ENCODE data around the gene RBM48. TPM values are rescaled to one million over a fixed set of nuclear protein-coding genes. Genes with fewer than 3 reads are reported as not detected.

RBM48 gene
- total and polyA plus RNA-seq, 9 of the 15 experiments (the other 6 are each of a cell fraction or from before 2014, with no cell fraction given): 9.9 to 35.1 (median 16.3) TPM

DNA sequence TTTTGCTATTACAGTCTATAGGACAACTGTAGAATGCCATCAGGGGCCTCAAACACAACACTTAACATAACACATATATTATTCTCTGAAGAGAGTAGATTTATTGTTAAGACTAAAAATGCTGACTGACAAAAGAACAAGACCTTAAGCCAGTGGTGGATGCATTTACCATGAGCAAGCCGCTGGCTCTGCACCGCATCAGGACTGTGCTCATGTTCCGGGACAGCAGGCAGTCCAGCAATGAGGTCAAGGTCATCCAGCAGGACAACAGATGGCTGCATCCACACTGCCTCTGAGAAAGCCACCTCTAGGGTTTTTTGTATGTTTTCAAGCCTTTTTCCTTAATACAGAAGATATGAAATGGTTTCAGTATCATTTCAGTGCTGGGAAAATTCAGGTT lies 24.0 kb upstream of the RBM48 start:
- Histone ChIP-seq H4K20me1 (replicated peaks; ENCODE audit: control insufficient read depth, insufficient read depth, low read length) (no peaks in the 10 kb centered on the region), H3K9me1 (ENCODE audit: control insufficient read depth, insufficient read depth, low read length) (no peaks in the 10 kb centered on the region), H3K9me3 (replicated peaks; ENCODE audit: control insufficient read depth, insufficient read depth, low read depth, low read length) (no peaks in the 10 kb centered on the region), H3K4me2 (ENCODE audit: insufficient read depth, low read length) (no peak overlapping the region), H3K27me3 (ENCODE audit: control insufficient read depth in 2 of 2, insufficient read depth in 2 of 2, low read length in 2 of 2) (no peaks in the 10 kb centered on the region), H3K9ac (ENCODE audit: insufficient read depth in 1 of 2, low read depth in 2 of 2, low read length in 2 of 2) (no peak overlapping the region), H3K4me3 (no peak overlapping the region), H3K27ac (ENCODE audit: extremely low read depth, low read depth, low read length) (no peak overlapping the region), H3K79me2 (ENCODE audit: control insufficient read depth, insufficient read depth, low read length) (no peaks in the 10 kb centered on the region), H2AFZ (ENCODE audit: low read depth, low read length) (no peak overlapping the region), H3K4me1 (replicated peaks in 1 of 2; ENCODE audit: control insufficient read depth in 2 of 2, insufficient read depth in 2 of 2, low read length in 2 of 2) (no peaks in the 10 kb centered on the region), H3K36me3 (ENCODE audit: control insufficient read depth, insufficient read depth, low read length) (peaks cover 13% of the 10 kb centered on the region; the same call in 1 of the 3 replicates)
- 78% methylated on average over 3 of the region's 3 CpGs for WGBS (ENCODE audit: insufficient coverage, low coverage, missing lambda C conversion rate)
- intact Hi-C loops (cut with micrococcal nuclease): no loop called here
- in situ Hi-C loops (cut with MboI): no loop called here
- ChIA-PET POLR2A (no interaction called here), CTCF (ENCODE audit: low intra/inter-chr PET ratio) (no interaction called here)
- no TSS peak for BruUV-seq (replicated peaks)
- ATAC-seq (0 out of 3 replicates have a peak, but pooled peaks have one; percentile 42), DNase-seq (ENCODE audit: extremely low read depth in 1 of 4, low spot score in 3 of 4) (no peak), FAIRE-seq (no peak)
- no peak for TF ChIP-seq CBFA2T3 (IDR thresholded peaks at IDR 0.05)
- no peak for TF ChIP-seq ARID2 (IDR thresholded peaks at IDR 0.05)
- no peak for TF ChIP-seq TCFL5 (CRISPR knock-in tag; conservative IDR thresholded peaks at IDR 0.05)
- TF ChIP-seq C11orf30 (IDR thresholded peaks at IDR 0.05; ENCODE audit: low read depth): 0 out of 2 replicates have a peak, but pooled peaks have one; percentile 10
- TF ChIP-seq ZNF316 (IDR thresholded peaks at IDR 0.05): peak; percentile 51
- no peak for TF ChIP-seq RBM25 (IDR thresholded peaks at IDR 0.05; ENCODE audit: low read depth, low read length, severe bottlenecking)
- no peak for TF ChIP-seq STAG1 (CRISPR knock-in tag; IDR thresholded peaks at IDR 0.05; ENCODE audit: borderline replicate concordance)

DNA sequence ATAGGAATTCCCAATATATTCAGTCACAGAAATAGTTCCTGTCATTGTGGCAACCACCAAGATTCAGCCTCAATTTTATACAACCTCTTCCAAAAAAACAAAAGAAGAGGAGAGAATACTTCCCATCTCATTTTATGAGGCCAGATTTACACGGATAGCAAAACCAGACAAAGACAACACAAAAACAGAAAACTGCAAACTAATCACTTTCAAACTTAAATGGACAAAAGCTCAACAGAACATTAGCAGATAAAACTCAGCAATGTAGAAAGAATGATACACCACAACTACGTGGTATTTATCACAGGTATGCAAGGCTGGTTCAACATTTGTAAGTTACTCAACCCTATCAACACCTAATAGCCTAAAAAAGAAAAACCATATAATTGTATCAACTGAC lies 22.2 kb upstream of the RBM48 start:
- in situ Hi-C loops (cut with MboI) (no loop called here), intact Hi-C loops (cut with micrococcal nuclease) (no loop called here)
- Histone ChIP-seq H2AFZ (ENCODE audit: low read depth, low read length) (no peak overlapping the region), H3K9ac (ENCODE audit: insufficient read depth in 1 of 2, low read depth in 2 of 2, low read length in 2 of 2) (no peak overlapping the region), H3K9me1 (ENCODE audit: control insufficient read depth, insufficient read depth, low read length) (no peaks in the 10 kb centered on the region), H3K9me3 (replicated peaks; ENCODE audit: control insufficient read depth, insufficient read depth, low read depth, low read length) (no peaks in the 10 kb centered on the region), H3K4me3 (no peak overlapping the region), H3K4me2 (ENCODE audit: insufficient read depth, low read length) (no peak overlapping the region), H3K79me2 (ENCODE audit: control insufficient read depth, insufficient read depth, low read length) (no peaks in the 10 kb centered on the region), H3K36me3 (ENCODE audit: control insufficient read depth, insufficient read depth, low read length) (peaks cover 5% of the 10 kb centered on the region; the same call in 1 of the 3 replicates), H4K20me1 (replicated peaks; ENCODE audit: control insufficient read depth, insufficient read depth, low read length) (no peaks in the 10 kb centered on the region), H3K27ac (ENCODE audit: extremely low read depth, low read depth, low read length) (no peak overlapping the region), H3K4me1 (replicated peaks in 1 of 2; ENCODE audit: control insufficient read depth in 2 of 2, insufficient read depth in 2 of 2, low read length in 2 of 2) (no peaks in the 10 kb centered on the region), H3K27me3 (ENCODE audit: control insufficient read depth in 2 of 2, insufficient read depth in 2 of 2, low read length in 2 of 2) (no peaks in the 10 kb centered on the region)
- ChIA-PET POLR2A (interaction anchor here (0.8 kb wide), 1 partner anchor 251 kb away, joined by 3 read pairs; no protein-coding TSS in a partner anchor), CTCF (ENCODE audit: low intra/inter-chr PET ratio) (no interaction called here)
- BruUV-seq (replicated peaks): no TSS peak
- FAIRE-seq (no peak), ATAC-seq (no peak), DNase-seq (ENCODE audit: extremely low read depth in 1 of 4, low spot score in 3 of 4) (no peak)
- 15% methylated on average over 2 of the region's 2 CpGs for WGBS (ENCODE audit: insufficient coverage, low coverage, missing lambda C conversion rate)
- TF ChIP-seq MAFK (IDR thresholded peaks at IDR 0.05; ENCODE audit: low read length) (peak; percentile 23; the same call in 1 of the 2 replicates), KDM1A (IDR thresholded peaks at IDR 0.05) (no peak), C11orf30 (IDR thresholded peaks at IDR 0.05; ENCODE audit: low read depth) (peak; percentile 76), TRIM24 (IDR thresholded peaks at IDR 0.05) (no peak), PHF8 (IDR thresholded peaks at IDR 0.05; ENCODE audit: borderline replicate concordance, low read length) (no peak), ZFP30 (CRISPR knock-in tag; IDR thresholded peaks at IDR 0.05; ENCODE audit: borderline replicate concordance) (no peak), PRMT5 (CRISPR knock-in tag; IDR thresholded peaks at IDR 0.05) (no peak), MAFG (tag; conservative IDR thresholded peaks at IDR 0.05) (peak; percentile 69), NFYB (IDR thresholded peaks at IDR 0.05; ENCODE audit: extremely low read depth, insufficient read length) (no peak), ZNF316 (IDR thresholded peaks at IDR 0.05) (peak; percentile 93), ZNF76 (CRISPR knock-in tag; IDR thresholded peaks at IDR 0.05; ENCODE audit: borderline replicate concordance) (no peak), MAFF (IDR thresholded peaks at IDR 0.05; ENCODE audit: low read length) (0 out of 2 replicates have a peak, but pooled peaks have one; percentile 33), EWSR1 (IDR thresholded peaks at IDR 0.05; ENCODE audit: borderline replicate concordance, low read depth, partially characterized antibody) (no peak)
